KOPT-K1 (cell line): Measurements from ENCODE around the gene CD8B.

Experiments
- H3K27ac ChIP-seq: fragments of 200-600 bp; sonication (generic); 2 replicates; pipeline ENCODE4 v1.5.1; 2016; ENCODE audit warnings: antibody characterized with exemption, mild to moderate bottlenecking, low read depth, low read length; ENCODE audit not compliant: poor library complexity, severe bottlenecking
- H3K36me3 ChIP-seq: fragments of 200-600 bp; sonication (generic); 2 replicates; pipeline ENCODE4 v1.5.1; 2017; ENCODE audit warnings: antibody characterized with exemption, mild to moderate bottlenecking, low read length, moderate library complexity; ENCODE audit not compliant: insufficient read depth
- H3K9me3 ChIP-seq: fragments of 200-600 bp; sonication (generic); 2 replicates; pipeline ENCODE4 v1.5.1; 2017; ENCODE audit warnings: antibody characterized with exemption, low read length, mild to moderate bottlenecking; ENCODE audit not compliant: insufficient read depth, poor library complexity, severe bottlenecking

Gene CD8B

GRCh38 chr2:86791573-86791972 lies 70.1 kb downstream of the CD8B start:
- peaks cover 16% of the 10 kb centered on the region for H3K36me3 ChIP-seq
- H3K27ac ChIP-seq = peak overlapping the region; percentile 81
- peaks cover 13% of the 10 kb centered on the region for H3K9me3 ChIP-seq

DNA sequence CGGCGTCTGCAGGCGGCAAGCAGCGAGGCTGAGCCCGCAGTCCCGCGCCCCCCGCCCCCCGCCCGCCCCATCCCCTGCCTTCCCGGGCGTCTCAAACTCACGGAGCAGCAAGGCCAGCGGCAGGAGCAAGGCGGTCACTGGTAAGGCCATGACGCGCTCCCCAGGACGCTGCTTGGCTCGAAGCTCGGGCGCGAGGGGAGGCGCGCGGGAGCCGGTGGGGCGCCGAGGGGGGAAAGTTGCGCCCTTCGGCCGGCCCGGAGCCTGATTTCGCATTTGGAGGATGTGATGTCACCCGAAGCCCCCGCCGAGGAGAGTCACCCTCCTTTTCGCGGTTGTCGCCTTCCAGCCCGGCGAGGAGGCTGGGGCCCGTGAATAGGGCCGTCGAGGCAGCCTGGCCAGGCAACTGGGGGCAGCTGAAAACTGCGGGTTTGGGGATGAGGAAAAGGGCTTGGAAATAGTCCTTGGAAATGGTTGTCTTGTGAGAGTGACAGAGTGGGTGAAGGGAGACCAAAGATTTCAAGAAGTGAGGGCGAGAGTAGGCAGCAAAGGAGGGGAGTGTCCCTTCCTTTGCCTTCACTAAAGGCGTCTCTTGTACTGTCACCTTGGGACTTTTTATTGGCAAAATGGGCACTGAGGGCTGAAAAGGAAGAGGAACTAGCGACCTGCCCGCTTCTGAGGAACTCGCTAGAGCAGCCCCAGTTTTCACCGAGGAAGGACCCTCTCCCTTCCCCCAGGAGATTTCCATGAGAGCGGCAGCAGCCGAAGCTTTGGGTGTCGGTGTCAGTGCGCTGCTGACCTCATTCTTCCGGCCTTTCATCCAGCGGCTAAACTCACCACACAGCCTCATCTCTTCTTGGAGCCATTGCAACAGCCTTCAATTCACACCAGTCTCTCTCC lies 70.8 kb downstream of the CD8B start, which contains the start of gene CD8A:
Gene CD8A, minus strand, starts transcription at position 238 of the 897 bp plus-strand sequence. Its CDS starts 88 bp downstream, at position 150.
- H3K27ac ChIP-seq = peak within 1 kb of the TSS; percentile 81
- H3K9me3 ChIP-seq = peaks cover 6% of the 10 kb centered on the region
- H3K36me3 ChIP-seq = peaks cover 16% of the 10 kb centered on the region

GRCh38 chr2:86790134-86790675 lies 71.5 kb downstream of the CD8B start:
- peaks cover 16% of the 10 kb centered on the region for H3K36me3 ChIP-seq
- H3K9me3 ChIP-seq = no peaks in the 10 kb centered on the region
- peak overlapping the region; percentile 81 for H3K27ac ChIP-seq

DNA sequence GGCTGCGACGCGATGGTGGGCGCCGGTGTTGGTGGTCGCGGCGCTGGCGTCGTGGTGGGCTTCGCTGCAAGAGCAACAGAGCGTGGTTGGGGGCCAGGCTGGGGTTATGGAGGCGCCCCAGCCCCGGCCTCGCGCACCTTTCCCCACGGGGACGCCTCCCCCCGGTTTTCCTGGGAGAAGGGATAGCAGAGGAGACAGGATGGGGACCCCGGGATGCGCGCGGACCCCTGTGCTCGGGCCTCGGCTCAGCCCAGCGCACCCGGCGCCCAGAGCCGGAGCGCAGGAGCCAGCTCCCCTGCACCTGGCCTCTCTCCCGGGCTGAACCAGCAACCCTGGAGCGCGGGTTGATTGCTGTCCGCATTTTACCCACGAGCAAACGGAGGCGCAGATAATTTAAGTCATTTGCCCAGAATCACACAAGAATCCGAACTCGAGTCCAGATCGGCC lies 72.0 kb downstream of the CD8B start:
- Histone ChIP-seq H3K36me3 (peaks cover 16% of the 10 kb centered on the region), H3K27ac (peak overlapping the region; percentile 81), H3K9me3 (no peaks in the 10 kb centered on the region)

DNA sequence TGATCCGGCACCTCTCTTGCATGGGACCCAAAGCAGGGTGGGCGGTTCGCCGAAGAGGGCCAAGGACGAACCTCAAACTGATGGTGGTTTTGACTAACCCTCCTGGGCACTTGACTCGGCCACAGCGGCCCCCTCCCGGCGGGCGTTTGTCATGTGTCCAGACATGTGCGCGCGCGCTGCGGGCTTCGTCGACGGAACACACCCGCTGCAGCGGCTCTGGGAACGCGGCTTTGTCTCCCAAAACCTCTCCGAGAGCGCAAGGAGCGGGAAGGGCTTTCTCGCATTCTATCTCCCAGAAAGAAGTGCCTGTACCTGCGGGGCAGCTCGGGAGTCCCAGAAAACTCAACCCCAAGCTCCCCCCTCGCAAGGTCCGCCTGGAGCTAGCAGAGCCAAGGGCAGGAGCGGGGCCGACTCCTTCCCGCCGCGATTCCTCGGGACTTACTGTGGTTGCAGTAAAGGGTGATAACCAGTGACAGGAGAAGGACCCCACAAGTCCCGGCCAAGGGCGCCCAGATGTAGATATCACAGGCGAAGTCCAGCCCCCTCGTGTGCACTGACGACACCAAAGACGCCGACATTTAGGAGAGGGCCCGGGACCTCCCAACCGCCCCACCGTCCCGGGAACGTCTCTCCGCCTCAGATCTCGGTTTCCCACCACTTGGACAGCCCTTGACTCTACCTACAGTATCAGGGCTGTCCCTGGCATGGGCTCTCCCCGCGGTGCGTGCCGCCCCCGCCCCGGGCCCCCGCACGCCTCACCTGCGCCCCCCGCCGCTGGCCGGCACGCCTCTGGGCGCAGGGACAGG lies 72.6 kb downstream of the CD8B start:
- no peaks in the 10 kb centered on the region for H3K9me3 ChIP-seq
- H3K36me3 ChIP-seq = peaks cover 16% of the 10 kb centered on the region
- no peak overlapping the region for H3K27ac ChIP-seq

DNA sequence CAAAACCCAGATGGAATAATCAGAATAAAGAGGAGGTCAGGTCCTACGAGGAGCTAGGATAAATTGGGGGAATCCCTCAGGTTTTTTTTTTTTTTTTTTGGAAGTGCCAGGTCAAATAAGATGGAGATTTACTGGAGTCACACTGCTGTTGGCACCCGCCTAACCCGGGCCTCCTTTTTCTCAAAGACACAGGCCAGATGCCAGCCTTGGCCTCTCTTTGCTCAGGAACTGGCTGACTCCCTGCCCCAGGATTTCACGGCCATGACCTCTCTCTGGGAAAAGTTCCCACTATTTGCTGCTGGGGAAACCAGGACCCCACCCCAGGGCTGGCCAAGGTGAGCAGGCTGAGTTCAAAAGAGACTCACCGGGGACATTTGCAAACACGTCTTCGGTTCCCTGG lies 73.5 kb downstream of the CD8B start:
- no peak overlapping the region for H3K27ac ChIP-seq
- no peaks in the 10 kb centered on the region for H3K9me3 ChIP-seq
- peaks cover 16% of the 10 kb centered on the region for H3K36me3 ChIP-seq

- no peaks in the 10 kb centered on the region for H3K9me3 ChIP-seq
- H3K27ac ChIP-seq = no peak overlapping the region
Observed at GRCh38 chr2:86787736-86788135, 74.0 kb downstream of the CD8B start.

GRCh38 chr2:86786001-86786536 lies 75.6 kb downstream of the CD8B start:
- Histone ChIP-seq H3K27ac (peak overlapping the region; percentile 52), H3K36me3 (peaks cover 16% of the 10 kb centered on the region), H3K9me3 (no peaks in the 10 kb centered on the region)

More at GRCh38 chr2:86787736-86788135, 74.0 kb downstream of the CD8B start:
- peaks cover 16% of the 10 kb centered on the region for H3K36me3 ChIP-seq

- peak overlapping the region; percentile 52 for H3K27ac ChIP-seq
- peaks cover 16% of the 10 kb centered on the region for H3K36me3 ChIP-seq
- H3K9me3 ChIP-seq = no peaks in the 10 kb centered on the region
Observed at GRCh38 chr2:86785456-86785855, 76.2 kb downstream of the CD8B start.

- no peak overlapping the region for H3K27ac ChIP-seq
- H3K9me3 ChIP-seq = no peaks in the 10 kb centered on the region
- H3K36me3 ChIP-seq = peaks cover 16% of the 10 kb centered on the region
Observed at GRCh38 chr2:86783615-86784339, 77.9 kb downstream of the CD8B start.

GRCh38 chr2:86782748-86783147 lies 78.9 kb downstream of the CD8B start:
- peaks cover 6% of the 10 kb centered on the region for H3K36me3 ChIP-seq
- no peak overlapping the region for H3K27ac ChIP-seq
- H3K9me3 ChIP-seq = no peaks in the 10 kb centered on the region

DNA sequence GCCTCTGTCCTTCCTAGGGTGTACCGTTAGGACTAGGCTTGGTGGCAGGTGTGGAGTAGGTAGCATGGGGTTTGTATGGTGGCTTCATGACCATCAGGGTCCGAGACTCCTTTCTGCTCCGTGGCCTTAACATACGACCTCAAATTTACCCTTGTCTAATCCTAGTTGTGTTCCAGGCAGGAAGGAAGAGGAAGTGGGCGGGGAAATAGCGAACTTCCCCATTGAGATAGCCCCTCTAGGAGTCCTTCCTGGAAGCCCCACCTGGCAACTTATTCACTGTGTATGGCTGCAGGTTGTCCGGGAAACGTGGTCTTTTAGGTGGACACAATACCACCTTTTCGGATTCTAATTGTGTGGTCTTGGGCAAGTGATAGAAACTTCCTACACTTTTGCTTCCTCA lies 80.3 kb downstream of the CD8B start:
- Histone ChIP-seq H3K27ac (no peak overlapping the region), H3K9me3 (no peaks in the 10 kb centered on the region), H3K36me3 (peaks cover 11% of the 10 kb centered on the region)

DNA sequence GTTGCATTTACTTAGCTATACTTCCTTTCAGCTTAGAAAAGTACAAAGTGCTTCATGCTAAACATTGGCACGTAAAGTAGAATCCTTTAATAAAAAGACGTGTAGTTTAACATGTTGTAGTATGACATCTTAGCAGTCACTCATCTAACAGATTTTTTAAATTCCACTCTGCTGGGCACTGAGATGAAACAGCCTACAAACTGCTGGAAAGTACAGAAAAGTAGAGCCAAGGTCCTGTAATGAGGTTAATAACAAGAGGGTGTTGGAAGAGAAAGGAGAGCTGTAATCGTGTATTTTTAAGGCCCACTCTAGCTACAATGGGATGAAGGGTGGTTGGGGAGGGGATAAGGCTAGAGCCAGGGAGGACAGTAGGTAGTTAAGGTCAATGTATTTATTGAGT lies 81.7 kb downstream of the CD8B start:
- H3K9me3 ChIP-seq = no peaks in the 10 kb centered on the region
- peaks cover 25% of the 10 kb centered on the region for H3K36me3 ChIP-seq
- no peak overlapping the region for H3K27ac ChIP-seq

DNA sequence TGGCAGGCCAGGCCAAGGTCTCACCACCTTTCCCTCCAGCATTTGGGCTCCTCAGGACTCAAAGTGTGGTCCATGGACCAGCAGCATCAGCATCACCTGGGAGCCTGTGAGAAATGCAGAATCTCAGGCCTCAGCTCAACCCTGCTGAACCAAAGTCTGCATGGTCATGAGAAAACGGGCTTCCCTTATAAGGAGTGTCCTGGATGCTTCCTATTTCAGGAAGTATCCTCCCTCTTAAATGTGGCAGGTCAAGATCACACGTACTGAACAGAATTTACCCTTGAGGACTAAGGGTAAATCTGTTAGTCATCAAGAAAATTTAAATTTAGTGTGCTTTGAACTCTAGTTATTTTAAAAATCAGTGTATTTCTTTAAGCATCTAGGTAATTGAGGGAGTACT lies 82.7 kb downstream of the CD8B start:
- Histone ChIP-seq H3K27ac (no peak overlapping the region), H3K9me3 (no peaks in the 10 kb centered on the region)

More for the DNA sequence above, 82.7 kb downstream of the CD8B start:
- H3K36me3 ChIP-seq = peaks cover 35% of the 10 kb centered on the region
